Activated CD4-positive, alpha-beta T cell treated with anti-CD3 and anti-CD28 coated beads, Interleukin-2, Interleukin-6, amounts not matched to agents 100 ng/mL and 50 ng/mL, durations not matched to agents 16 hours and 8 hours (primary cell): ENCODE measurements around the gene CHI3L1.
A peak's percentile ranks its signal among the peaks of the same experiment; 100 is the strongest.
"Not testable (repeated sequence)": the region's sequence is repeated elsewhere in the genome, so short reads cannot be mapped to it uniquely, and the experiment has no call there.

ENCODE experiments used
- DNase-seq: peaks from one replicate; pipeline ENCODE4 v3.0.0-alpha.2; 2020

CHI3L1 gene

GRCh38 chr1:203186446-203187303 is at the start of gene CHI3L1:
TSS of gene CHI3L1 (minus strand) at chr1:203186704. CDS start at chr1:203186623, 81 bp downstream.
- no peak for DNase-seq

GRCh38 chr1:203234901-203235300 is 48.4 kb upstream of the CHI3L1 start:
- not testable (repeated sequence) for DNase-seq

- DNase-seq, result no peak
These were observed 43.1 kb upstream of the CHI3L1 start, which contains the start of gene CHIT1 for GRCh38 chr1:203229471-203230135. TSS of gene CHIT1 (minus strand) at chr1:203229673. CDS start at chr1:203229636, 37 bp downstream.

GRCh38 chr1:203228670-203229069 is 42.2 kb upstream of the CHI3L1 start:
- no peak for DNase-seq

GRCh38 chr1:203227371-203228083 is 41.0 kb upstream of the CHI3L1 start:
- no peak for DNase-seq

GRCh38 chr1:203225071-203225470 is 38.6 kb upstream of the CHI3L1 start:
- no peak for DNase-seq

GRCh38 chr1:203223012-203223775 is 36.7 kb upstream of the CHI3L1 start:
- no peak for DNase-seq

GRCh38 chr1:203219934-203220333 is 33.4 kb upstream of the CHI3L1 start:
- DNase-seq, result no peak

GRCh38 chr1:203219171-203219570 is 32.7 kb upstream of the CHI3L1 start:
- DNase-seq, result no peak

- DNase-seq, result no peak
These were observed 31.2 kb upstream of the CHI3L1 start for GRCh38 chr1:203217668-203218067.

GRCh38 chr1:203217139-203217655 is 30.7 kb upstream of the CHI3L1 start:
- no peak for DNase-seq

GRCh38 chr1:203216274-203217138 is 30.0 kb upstream of the CHI3L1 start:
- DNase-seq, result peak; percentile 70

- no peak for DNase-seq
These were observed 29.1 kb upstream of the CHI3L1 start for GRCh38 chr1:203215573-203215972.

GRCh38 chr1:203214871-203215270 is 28.4 kb upstream of the CHI3L1 start:
- DNase-seq, result no peak

GRCh38 chr1:203213126-203213525 is 26.6 kb upstream of the CHI3L1 start:
- no peak for DNase-seq

- DNase-seq, result no peak
These were observed 25.3 kb upstream of the CHI3L1 start for GRCh38 chr1:203211812-203212211.

GRCh38 chr1:203210988-203211387 is 24.5 kb upstream of the CHI3L1 start:
- DNase-seq, result no peak

- DNase-seq, result no peak
These were observed 23.8 kb upstream of the CHI3L1 start for GRCh38 chr1:203210350-203210749.

GRCh38 chr1:203208181-203208580 is 21.7 kb upstream of the CHI3L1 start:
- no peak for DNase-seq

GRCh38 chr1:203207751-203208150 is 21.2 kb upstream of the CHI3L1 start:
- DNase-seq, result no peak

- DNase-seq, result no peak
These were observed 19.7 kb upstream of the CHI3L1 start for GRCh38 chr1:203206129-203206687.
